HL-60 (cell line): ENCODE data around the gene ATP2B1.

Source experiments
- DNase-seq, 2 experiments: peaks; one replicate each; pipeline ENCODE4 v3.0.0-alpha.2; 2010 to 2020; ENCODE audit warnings: low read depth in 1 of 2, low spot score in 1 of 2
- H3K27ac ChIP-seq: fragments of 250-450 bp; sonication (Bioruptor Pico); replicated peaks from 2 replicates; pipeline ENCODE4 v1.5.1; 2020; ENCODE audit warnings: mild to moderate bottlenecking, moderate library complexity
- H3K27me3 ChIP-seq: fragments of 250-450 bp; sonication (Bioruptor Pico); 2 replicates; pipeline ENCODE4 v1.5.1; 2021; ENCODE audit warnings: mild to moderate bottlenecking, moderate library complexity; ENCODE audit not compliant: insufficient read depth, poor library complexity, severe bottlenecking
- H3K4me3 ChIP-seq: replicated peaks from 2 replicates; pipeline ENCODE4 v1.5.1; 2011; ENCODE audit warnings: mild to moderate bottlenecking, control low read depth, low read length; ENCODE audit not compliant: insufficient read depth
- GABPA ChIP-seq: IDR thresholded peaks from 2 replicates; pipeline ENCODE4 v1.6.1; 2012; ENCODE audit warnings: low read depth
- POLR2AphosphoS5 ChIP-seq: IDR thresholded peaks from 2 replicates; pipeline ENCODE4 v1.6.1; 2012; ENCODE audit warnings: low read depth
- SPI1 ChIP-seq: IDR thresholded peaks from 2 replicates; pipeline ENCODE4 v1.6.1; 2012; ENCODE audit warnings: low read depth, mild to moderate bottlenecking, borderline replicate concordance
- TF ChIP-seq, protein P1 (sequence below): IDR thresholded peaks from one replicate; pipeline ENCODE4 v1.5.1; 2011; ENCODE audit warnings: low read length, control low read depth, inconsistent platforms; ENCODE audit not compliant: insufficient read depth
- TF ChIP-seq, protein P2 (sequence below): IDR thresholded peaks from 2 replicates; pipeline ENCODE4 v1.6.1; 2012; ENCODE audit warnings: low read depth; ENCODE audit not compliant: insufficient replicate concordance

The ATP2B1 gene

GRCh38 chr12:89685363-89685972, 23.2 kb downstream of the ATP2B1 start:
- DNase-seq = no peak
- Histone ChIP-seq H3K4me3 (no peak overlapping the region), H3K27ac (no peak overlapping the region), H3K27me3 (no peaks in the 10 kb centered on the region)
- TF ChIP-seq, protein P1, sequence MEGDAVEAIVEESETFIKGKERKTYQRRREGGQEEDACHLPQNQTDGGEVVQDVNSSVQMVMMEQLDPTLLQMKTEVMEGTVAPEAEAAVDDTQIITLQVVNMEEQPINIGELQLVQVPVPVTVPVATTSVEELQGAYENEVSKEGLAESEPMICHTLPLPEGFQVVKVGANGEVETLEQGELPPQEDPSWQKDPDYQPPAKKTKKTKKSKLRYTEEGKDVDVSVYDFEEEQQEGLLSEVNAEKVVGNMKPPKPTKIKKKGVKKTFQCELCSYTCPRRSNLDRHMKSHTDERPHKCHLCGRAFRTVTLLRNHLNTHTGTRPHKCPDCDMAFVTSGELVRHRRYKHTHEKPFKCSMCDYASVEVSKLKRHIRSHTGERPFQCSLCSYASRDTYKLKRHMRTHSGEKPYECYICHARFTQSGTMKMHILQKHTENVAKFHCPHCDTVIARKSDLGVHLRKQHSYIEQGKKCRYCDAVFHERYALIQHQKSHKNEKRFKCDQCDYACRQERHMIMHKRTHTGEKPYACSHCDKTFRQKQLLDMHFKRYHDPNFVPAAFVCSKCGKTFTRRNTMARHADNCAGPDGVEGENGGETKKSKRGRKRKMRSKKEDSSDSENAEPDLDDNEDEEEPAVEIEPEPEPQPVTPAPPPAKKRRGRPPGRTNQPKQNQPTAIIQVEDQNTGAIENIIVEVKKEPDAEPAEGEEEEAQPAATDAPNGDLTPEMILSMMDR = no peak
- TF ChIP-seq GABPA (no peak), SPI1 (no peak), POLR2AphosphoS5 (no peak)
- TF ChIP-seq, protein P2, sequence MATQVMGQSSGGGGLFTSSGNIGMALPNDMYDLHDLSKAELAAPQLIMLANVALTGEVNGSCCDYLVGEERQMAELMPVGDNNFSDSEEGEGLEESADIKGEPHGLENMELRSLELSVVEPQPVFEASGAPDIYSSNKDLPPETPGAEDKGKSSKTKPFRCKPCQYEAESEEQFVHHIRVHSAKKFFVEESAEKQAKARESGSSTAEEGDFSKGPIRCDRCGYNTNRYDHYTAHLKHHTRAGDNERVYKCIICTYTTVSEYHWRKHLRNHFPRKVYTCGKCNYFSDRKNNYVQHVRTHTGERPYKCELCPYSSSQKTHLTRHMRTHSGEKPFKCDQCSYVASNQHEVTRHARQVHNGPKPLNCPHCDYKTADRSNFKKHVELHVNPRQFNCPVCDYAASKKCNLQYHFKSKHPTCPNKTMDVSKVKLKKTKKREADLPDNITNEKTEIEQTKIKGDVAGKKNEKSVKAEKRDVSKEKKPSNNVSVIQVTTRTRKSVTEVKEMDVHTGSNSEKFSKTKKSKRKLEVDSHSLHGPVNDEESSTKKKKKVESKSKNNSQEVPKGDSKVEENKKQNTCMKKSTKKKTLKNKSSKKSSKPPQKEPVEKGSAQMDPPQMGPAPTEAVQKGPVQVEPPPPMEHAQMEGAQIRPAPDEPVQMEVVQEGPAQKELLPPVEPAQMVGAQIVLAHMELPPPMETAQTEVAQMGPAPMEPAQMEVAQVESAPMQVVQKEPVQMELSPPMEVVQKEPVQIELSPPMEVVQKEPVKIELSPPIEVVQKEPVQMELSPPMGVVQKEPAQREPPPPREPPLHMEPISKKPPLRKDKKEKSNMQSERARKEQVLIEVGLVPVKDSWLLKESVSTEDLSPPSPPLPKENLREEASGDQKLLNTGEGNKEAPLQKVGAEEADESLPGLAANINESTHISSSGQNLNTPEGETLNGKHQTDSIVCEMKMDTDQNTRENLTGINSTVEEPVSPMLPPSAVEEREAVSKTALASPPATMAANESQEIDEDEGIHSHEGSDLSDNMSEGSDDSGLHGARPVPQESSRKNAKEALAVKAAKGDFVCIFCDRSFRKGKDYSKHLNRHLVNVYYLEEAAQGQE = no peak

DNA sequence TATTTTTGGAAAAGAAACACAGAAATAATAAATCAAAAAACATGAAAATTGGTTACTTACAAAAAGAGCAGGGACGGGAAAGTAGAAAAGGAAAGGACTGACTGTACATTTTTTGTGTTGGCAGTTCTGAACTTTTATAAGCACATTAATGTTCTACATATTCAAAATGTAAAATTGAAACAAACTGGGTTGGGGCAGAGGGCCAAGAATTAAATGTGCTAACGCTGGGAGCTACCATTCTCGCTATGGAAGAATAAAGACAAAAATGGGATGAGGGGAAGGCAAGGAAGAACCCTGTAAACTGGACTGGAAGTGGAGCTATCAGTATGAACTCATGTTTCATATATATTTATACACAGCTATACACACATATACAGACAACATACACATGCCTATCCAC, 24.5 kb downstream of the ATP2B1 start:
- TF ChIP-seq, protein P2 = no peak
- TF ChIP-seq, protein P1 = no peak
- no peak for TF ChIP-seq GABPA
- no peak for TF ChIP-seq POLR2AphosphoS5
- TF ChIP-seq SPI1 = no peak
- no peak overlapping the region for H3K27ac ChIP-seq
- H3K27me3 ChIP-seq = no peaks in the 10 kb centered on the region
- no peak overlapping the region for H3K4me3 ChIP-seq
- no peak for DNase-seq

DNA sequence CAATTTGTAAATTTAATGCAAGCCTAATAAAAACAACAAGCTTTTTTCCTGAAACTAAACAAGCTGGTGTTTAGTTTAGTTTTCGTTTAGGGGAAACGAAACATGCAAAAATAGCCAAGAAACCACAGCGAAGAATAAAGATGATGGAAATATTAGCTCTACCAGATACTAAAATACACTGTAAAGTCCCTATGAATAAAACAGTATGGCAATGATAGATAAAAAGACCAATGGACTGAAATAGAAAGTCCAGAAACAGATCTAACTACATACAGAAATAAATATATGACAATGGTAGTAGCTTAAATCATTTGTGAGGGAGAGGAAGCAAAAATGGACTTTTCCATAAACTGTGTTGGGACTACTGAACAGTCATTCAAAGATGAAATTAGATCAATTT, 26.4 kb downstream of the ATP2B1 start:
- TF ChIP-seq SPI1 (no peak), GABPA (no peak), POLR2AphosphoS5 (no peak)
- TF ChIP-seq, protein P2 = no peak
- TF ChIP-seq, protein P1 = no peak
- DNase-seq = no peak
- no peak overlapping the region for H3K4me3 ChIP-seq
- H3K27ac ChIP-seq = no peak overlapping the region
- H3K27me3 ChIP-seq = no peaks in the 10 kb centered on the region
